ENCODE data around the gene R3HDM1.
"Not testable (repeated sequence)": the region's sequence is repeated elsewhere in the genome, so short reads cannot be mapped to it uniquely, and the experiment has no call there.

DNA sequence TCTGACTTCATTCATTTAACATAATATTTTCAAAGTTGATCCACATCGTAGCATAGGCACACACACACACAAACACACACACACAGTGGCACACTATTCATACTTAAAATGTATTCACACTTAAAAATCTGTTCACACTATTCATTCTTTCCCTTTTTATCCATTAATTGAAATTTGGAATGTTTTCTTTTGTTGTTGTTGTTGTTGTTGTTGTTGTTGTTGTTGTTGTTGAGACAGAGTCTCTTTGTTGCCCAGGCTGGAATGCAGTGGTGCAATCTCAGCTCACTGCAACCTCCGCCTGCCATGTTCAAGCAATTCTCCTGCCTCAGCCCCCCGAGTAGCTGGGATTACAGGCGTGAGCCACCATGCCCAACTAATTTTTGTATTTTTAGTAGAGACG lies 123.0 kb downstream of the R3HDM1 start:
- not testable (repeated sequence) for TF ChIP-seq POLR2A, CTCF (IDR thresholded peaks at IDR 0.05)
